Body of pancreas (tissue), 4 donors: ENCODE measurements around the gene SLC12A5. TPM values are rescaled to one million over a fixed set of nuclear protein-coding genes. Genes with fewer than 3 reads are reported as not detected.

ENCODE experiments used
- ATAC-seq: fragments of 150-250 bp; one replicate; pipeline ENCODE4 v1.9.1; 2016
- DNase-seq, 4 donors: peaks; one replicate each; pipeline ENCODE4 v3.0.0-alpha.2; 2019
- H3K27ac ChIP-seq, 4 donors: fragments of 200-600 bp; sonication (generic); 1 replicate in 3 of 4; 2 replicates in 1 of 4; pipeline versions ENCODE4 v1.5.1 to v1.6.1; 2016 to 2019; ENCODE audit warnings: mild to moderate bottlenecking in 1 of 4, mixed read lengths in 1 of 4, moderate library complexity in 1 of 4
- H3K27me3 ChIP-seq, 2 donors: fragments of 200-600 bp; sonication (generic); one replicate each; pipeline ENCODE4 v1.6.0; 2016; ENCODE audit warnings: mild to moderate bottlenecking in 1 of 2
- H3K36me3 ChIP-seq, 2 donors: fragments of 200-600 bp; sonication (generic); replicated peaks in 1 of 2; 2 replicates each; pipeline ENCODE4 v1.5.1; 2016; ENCODE audit warnings: low read depth in 2 of 2; ENCODE audit not compliant: insufficient read depth in 1 of 2
- H3K4me1 ChIP-seq: fragments of 200-600 bp; sonication (generic); one replicate; pipeline ENCODE4 v1.6.0; 2016
- H3K4me3 ChIP-seq, 2 donors: fragments of 200-600 bp; sonication (generic); 1 replicate in 1 of 2; 2 replicates in 1 of 2; pipeline ENCODE4 v1.5.1; 2016 to 2019
- H3K9me3 ChIP-seq, 3 donors: fragments of 200-600 bp; sonication (generic); 1 replicate in 2 of 3; 2 replicates in 1 of 3; pipeline ENCODE4 v1.5.1; 2016
- CTCF ChIP-seq, 7 experiments: fragments of 450-650 bp in 4 of 7; fragments of 200-600 bp in 3 of 7; sonication (generic) in 3 of 7; IDR thresholded peaks; one replicate each; pipeline ENCODE4 v1.5.1; 2016 to 2019; ENCODE audit warnings: antibody characterized with exemption in 7 of 7
- POLR2A ChIP-seq, 3 donors: fragments of 450-650 bp; IDR thresholded peaks; one replicate each; pipeline ENCODE4 v1.6.1; 2016; ENCODE audit warnings: antibody characterized with exemption in 3 of 3, mild to moderate bottlenecking in 2 of 3
- WGBS, 2 donors: methylation state at CpG; one replicate each; pipeline ENCODE4 v1.1.5; 2017; 5-methylcytosine and 5-hydroxymethylcytosine counted together
- intact Hi-C: fragments of 100-400 bp; cut with DNase I; formaldehyde crosslinking; loops from one replicate; pipeline ENCODE4 v1.15.1; 2023
- total RNA-seq, 2 donors: library from RNA; depleted of rRNA; stranded (reverse); fragments of >200 nt; gene quantifications; one replicate each; pipeline ENCODE4 v1.1.0, GENCODE V29; 2016

SLC12A5 gene
- total RNA-seq, 2 donors from 2014 or later, result not detected

- intact Hi-C loops, result no loop called here
- no peak overlapping the region for H3K27ac ChIP-seq
- H3K36me3 ChIP-seq, result no peaks in the 10 kb centered on the region
- H3K4me1 ChIP-seq, result peaks cover 19% of the 10 kb centered on the region
- ATAC-seq (no peak), DNase-seq (no peak)
- no peak overlapping the region for H3K4me3 ChIP-seq
- H3K9me3 ChIP-seq, result no peaks in the 10 kb centered on the region
- no peaks in the 10 kb centered on the region for H3K27me3 ChIP-seq
- 34 to 35% methylated on average over 8 of the region's 8 CpGs for WGBS, 2 donors
- peak in 1 of 7 experiments; percentile 1 for TF ChIP-seq CTCF (IDR thresholded peaks at IDR 0.05)
- no peak for TF ChIP-seq POLR2A (IDR thresholded peaks at IDR 0.05)
Measured at GRCh38 chr20:46023148-46023484, 5.9 kb upstream of the SLC12A5 start.

DNA sequence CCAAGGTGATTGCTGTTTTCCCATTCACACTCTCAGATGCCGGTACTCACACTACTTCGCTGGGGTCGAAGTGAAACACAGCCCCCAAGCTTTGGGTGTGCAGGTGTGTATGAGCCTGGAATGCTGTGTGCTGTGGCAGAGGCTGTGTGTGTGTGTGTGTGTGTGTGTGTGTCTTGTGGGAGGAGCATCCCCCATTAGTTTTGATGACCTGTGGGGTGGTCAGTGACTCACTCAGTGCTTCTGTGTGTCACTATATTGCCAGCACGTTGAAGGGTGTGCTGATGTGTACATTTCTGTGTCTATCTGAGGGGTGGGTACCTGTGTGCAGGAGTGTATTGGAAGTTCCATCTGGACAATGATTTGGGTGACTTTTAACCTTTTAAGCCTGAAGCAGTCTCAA is 5.0 kb upstream of the SLC12A5 start:
- Histone ChIP-seq H3K27ac (no peak overlapping the region), H3K4me3 (no peak overlapping the region), H3K36me3 (no peaks in the 10 kb centered on the region), H3K27me3 (peaks cover 0 to 5% of the 10 kb centered on the region in 2 donors), H3K4me1 (peaks cover 19% of the 10 kb centered on the region), H3K9me3 (no peaks in the 10 kb centered on the region)
- no peak for DNase-seq
- no peak for ATAC-seq
- 35 to 36% methylated on average over 4 of the region's 4 CpGs for WGBS, 2 donors
- TF ChIP-seq CTCF (IDR thresholded peaks at IDR 0.05) (no peak), POLR2A (IDR thresholded peaks at IDR 0.05) (no peak)
- intact Hi-C loops, result no loop called here

GRCh38 chr20:46025376-46025783 is 3.6 kb upstream of the SLC12A5 start:
- intact Hi-C loops, result no loop called here
- 46 to 52% methylated on average over 10 of the region's 10 CpGs for WGBS, 2 donors
- Histone ChIP-seq H3K27me3 (peaks cover 0 to 14% of the 10 kb centered on the region in 2 donors), H3K4me1 (peaks cover 19% of the 10 kb centered on the region), H3K36me3 (no peaks in the 10 kb centered on the region), H3K27ac (no peak overlapping the region), H3K4me3 (no peak overlapping the region), H3K9me3 (no peaks in the 10 kb centered on the region)
- ATAC-seq (no peak), DNase-seq (no peak)
- TF ChIP-seq CTCF (IDR thresholded peaks at IDR 0.05) (no peak), POLR2A (IDR thresholded peaks at IDR 0.05) (no peak)

DNA sequence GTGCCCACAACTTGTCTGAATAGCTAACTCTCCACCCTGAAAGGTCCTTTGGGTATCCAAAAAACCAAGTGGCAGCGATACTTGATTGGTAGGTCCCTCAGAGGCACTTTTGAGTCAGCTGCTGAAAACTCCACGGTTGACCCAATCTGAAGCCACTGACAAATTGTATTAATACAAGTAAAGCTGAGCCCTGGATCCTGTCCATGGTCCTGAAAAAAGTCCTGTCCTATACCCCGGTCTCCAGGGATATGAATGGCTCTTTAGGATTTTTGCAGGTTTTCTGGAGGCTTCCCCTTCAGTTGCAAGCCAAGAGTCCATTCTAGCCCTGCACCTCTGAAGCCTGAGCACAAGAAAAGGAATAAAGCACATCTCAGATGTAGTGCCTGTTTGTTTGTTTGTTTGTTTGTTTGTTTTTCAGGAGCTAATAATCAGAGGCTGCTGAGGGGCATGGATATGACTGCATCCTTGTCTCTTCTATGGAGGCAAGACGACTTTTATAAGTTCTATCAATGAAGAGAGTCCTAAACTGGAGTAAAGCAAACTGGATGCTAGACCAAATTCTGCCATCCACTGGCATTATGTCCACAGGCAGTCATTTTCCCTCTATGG is 1.7 kb upstream of the SLC12A5 start:
- Histone ChIP-seq H3K9me3 (no peaks in the 10 kb centered on the region), H3K4me3 (no peak overlapping the region), H3K36me3 (no peaks in the 10 kb centered on the region), H3K27ac (no peak overlapping the region), H3K27me3 (peaks cover 0 to 19% of the 10 kb centered on the region in 2 donors), H3K4me1 (peaks cover 17% of the 10 kb centered on the region)
- 5 to 8% methylated on average over 4 of the region's 4 CpGs for WGBS, 2 donors
- intact Hi-C loops, result no loop called here
- DNase-seq (peak; percentile 45 to 63 (median 52)), ATAC-seq (no peak)
- no peak for TF ChIP-seq CTCF (IDR thresholded peaks at IDR 0.05)
- TF ChIP-seq POLR2A (IDR thresholded peaks at IDR 0.05), result no peak

GRCh38 chr20:46028110-46028509 is 905 bp upstream of the SLC12A5 start:
- Histone ChIP-seq H3K4me1 (peaks cover 10% of the 10 kb centered on the region), H3K36me3 (no peaks in the 10 kb centered on the region), H3K4me3 (no peak overlapping the region), H3K27me3 (peaks cover 0 to 19% of the 10 kb centered on the region in 2 donors), H3K9me3 (no peaks in the 10 kb centered on the region), H3K27ac (no peak overlapping the region)
- no peak for ATAC-seq
- intact Hi-C loops, result no loop called here
- TF ChIP-seq CTCF (IDR thresholded peaks at IDR 0.05) (no peak), POLR2A (IDR thresholded peaks at IDR 0.05) (no peak)
- 58 to 62% methylated on average over 7 of the region's 7 CpGs for WGBS, 2 donors
- DNase-seq, result no peak
